Measurements from ENCODE around the gene PIAS2. TPM values are rescaled to one million over a fixed set of nuclear protein-coding genes. Genes with fewer than 3 reads are reported as not detected.

Gene PIAS2
- total and polyA plus RNA-seq, 2 of the 13 experiments (the other 11 are each of a cell fraction or from before 2014, with no cell fraction given), result 12.2 to 12.7 TPM

DNA sequence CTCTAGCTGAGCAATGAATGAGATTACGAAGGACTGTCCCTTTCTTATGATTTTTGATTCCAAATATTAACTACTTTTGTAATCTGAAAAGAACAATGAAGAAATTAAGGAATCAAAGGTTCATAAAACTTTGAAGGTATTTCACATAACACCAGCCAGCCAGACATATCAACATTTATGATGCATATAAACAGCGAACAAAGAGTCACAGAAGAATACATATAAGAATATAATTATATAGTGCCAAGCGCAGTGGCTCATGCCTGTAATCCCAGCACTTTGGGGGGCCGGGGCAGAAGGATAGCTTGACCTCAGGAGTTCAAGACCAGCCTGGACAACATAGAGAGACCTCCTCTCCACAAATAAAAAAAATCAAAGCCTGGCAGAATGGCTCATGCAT is 34.1 kb downstream of the PIAS2 start:
- DNase-seq (ENCODE audit: low spot score) (no peak), ATAC-seq (no peak), FAIRE-seq (no peak)
- Histone ChIP-seq H4K20me1 (ENCODE audit: insufficient read depth, low read length) (0 out of 2 replicates have a peak, but pooled peaks cover 4% of the 10 kb centered on the region), H3K4me2 (ENCODE audit: low read depth, low read length) (no peak overlapping the region), H3K27me3 (ENCODE audit: control insufficient read depth in 1 of 2, insufficient read depth in 2 of 2, low read length in 2 of 2) (no peaks in the 10 kb centered on the region), H3K9me3 (ENCODE audit: low read length) (peaks cover 12% of the 10 kb centered on the region), H3K79me2 (ENCODE audit: insufficient read depth, low read length) (peaks cover 6% of the 10 kb centered on the region), H2AFZ (ENCODE audit: low read length) (no peak overlapping the region), H3K4me1 (ENCODE audit: insufficient read depth, low read length) (no peaks in the 10 kb centered on the region), H3K9ac (ENCODE audit: insufficient read depth, low read depth, low read length) (no peak overlapping the region), H3K27ac (ENCODE audit: extremely low read length, insufficient read depth, low read length) (no peak overlapping the region), H3K36me3 (replicated peaks in 1 of 2; ENCODE audit: control insufficient read depth in 1 of 2, insufficient read depth in 2 of 2, low read length in 2 of 2) (peaks cover 1 to 7% of the 10 kb centered on the region in 2 experiments; a peak in 1 of 5 replicates), H3K4me3 (replicated peaks in 1 of 3; ENCODE audit: insufficient read depth in 1 of 3, low read depth in 2 of 3, low read length in 3 of 3) (no peak overlapping the region)
- intact Hi-C loops (cut with micrococcal nuclease; ENCODE audit: unreplicated experiment) (no loop called here), in situ Hi-C loops (cut with HindIII; ENCODE audit: extremely low pct_ligation_motif_present, low pct_unique_long_range_greater_than_20kb) (no loop called here)
- ChIA-PET POLR2A (no interaction called here), CTCF (ENCODE audit: low intra/inter-chr PET ratio, low total read pairs) (no interaction called here)
- BruUV-seq (replicated peaks), result no TSS peak
- no peak for TF ChIP-seq SKI (IDR thresholded peaks at IDR 0.05; ENCODE audit: partially characterized antibody)
- no peak for TF ChIP-seq YY1 (IDR thresholded peaks at IDR 0.05; ENCODE audit: insufficient read depth, insufficient replicate concordance, low read depth, low read length)
- no peak for TF ChIP-seq FOXA1 (IDR thresholded peaks at IDR 0.05)
- TF ChIP-seq FOXA1 (CRISPR knock-in tag; IDR thresholded peaks at IDR 0.05), result no peak
- TF ChIP-seq, protein P1, sequence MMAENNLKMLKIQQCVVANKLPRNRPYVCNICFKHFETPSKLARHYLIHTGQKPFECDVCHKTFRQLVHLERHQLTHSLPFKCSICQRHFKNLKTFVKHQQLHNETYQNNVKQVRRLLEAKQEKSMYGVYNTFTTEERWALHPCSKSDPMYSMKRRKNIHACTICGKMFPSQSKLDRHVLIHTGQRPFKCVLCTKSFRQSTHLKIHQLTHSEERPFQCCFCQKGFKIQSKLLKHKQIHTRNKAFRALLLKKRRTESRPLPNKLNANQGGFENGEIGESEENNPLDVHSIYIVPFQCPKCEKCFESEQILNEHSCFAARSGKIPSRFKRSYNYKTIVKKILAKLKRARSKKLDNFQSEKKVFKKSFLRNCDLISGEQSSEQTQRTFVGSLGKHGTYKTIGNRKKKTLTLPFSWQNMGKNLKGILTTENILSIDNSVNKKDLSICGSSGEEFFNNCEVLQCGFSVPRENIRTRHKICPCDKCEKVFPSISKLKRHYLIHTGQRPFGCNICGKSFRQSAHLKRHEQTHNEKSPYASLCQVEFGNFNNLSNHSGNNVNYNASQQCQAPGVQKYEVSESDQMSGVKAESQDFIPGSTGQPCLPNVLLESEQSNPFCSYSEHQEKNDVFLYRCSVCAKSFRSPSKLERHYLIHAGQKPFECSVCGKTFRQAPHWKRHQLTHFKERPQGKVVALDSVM (CRISPR knock-in tag; IDR thresholded peaks at IDR 0.05), result no peak
- TF ChIP-seq, protein P2, sequence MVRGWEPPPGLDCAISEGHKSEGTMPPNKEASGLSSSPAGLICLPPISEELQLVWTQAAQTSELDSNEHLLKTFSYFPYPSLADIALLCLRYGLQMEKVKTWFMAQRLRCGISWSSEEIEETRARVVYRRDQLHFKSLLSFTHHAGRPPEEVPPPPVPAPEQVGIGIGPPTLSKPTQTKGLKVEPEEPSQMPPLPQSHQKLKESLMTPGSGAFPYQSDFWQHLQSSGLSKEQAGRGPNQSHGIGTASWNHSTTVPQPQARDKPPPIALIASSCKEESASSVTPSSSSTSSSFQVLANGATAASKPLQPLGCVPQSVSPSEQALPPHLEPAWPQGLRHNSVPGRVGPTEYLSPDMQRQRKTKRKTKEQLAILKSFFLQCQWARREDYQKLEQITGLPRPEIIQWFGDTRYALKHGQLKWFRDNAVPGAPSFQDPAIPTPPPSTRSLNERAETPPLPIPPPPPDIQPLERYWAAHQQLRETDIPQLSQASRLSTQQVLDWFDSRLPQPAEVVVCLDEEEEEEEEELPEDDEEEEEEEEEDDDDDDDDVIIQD (CRISPR knock-in tag; IDR thresholded peaks at IDR 0.05; ENCODE audit: low read depth), result no peak
- TF ChIP-seq MEF2D (CRISPR knock-in tag; IDR thresholded peaks at IDR 0.05), result no peak
- WGBS (ENCODE audit: low lambda C conversion rate), result 98% methylated on average over 4 of the region's 4 CpGs
